ENCODE measurements around the gene INVS. TPM values are rescaled to one million over a fixed set of nuclear protein-coding genes. Genes with fewer than 3 reads are reported as not detected.
"Not testable (repeated sequence)": the region's sequence is repeated elsewhere in the genome, so short reads cannot be mapped to it uniquely, and the experiment has no call there.

Gene INVS
- total RNA-seq, 4 donors from 2014 or later: 19.2 to 24.1 (median 23.4) TPM

DNA sequence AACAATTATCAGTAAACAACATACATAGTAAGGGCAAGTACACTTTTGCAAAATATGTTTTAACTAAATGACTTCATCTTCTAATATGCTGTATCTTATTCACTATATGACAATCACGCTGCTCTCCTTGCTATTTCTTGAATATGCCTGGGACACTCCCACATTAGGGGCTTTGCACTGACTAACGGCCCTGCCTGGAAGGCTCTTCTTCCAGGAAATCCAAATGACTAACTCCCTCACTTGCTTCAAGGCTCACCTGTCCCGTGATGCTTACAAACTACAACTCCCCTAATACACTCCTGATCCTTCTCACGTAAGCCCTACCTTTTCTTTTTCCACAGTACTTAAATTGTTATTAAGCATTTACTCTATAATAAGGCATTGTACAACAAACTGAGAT is 10.8 kb upstream of the INVS start:
- Histone ChIP-seq H3K27ac (replicated peaks in 1 of 4) (no peak overlapping the region), H3K4me1 (peaks cover 0 to 42% (median 20%) of the 10 kb centered on the region in 4 donors), H3K4me3 (no peak overlapping the region), H3K36me3 (no peaks in the 10 kb centered on the region), H3K9me3 (no peaks in the 10 kb centered on the region), H3K27me3 (no peaks in the 10 kb centered on the region)
- intact Hi-C loops (cut with DNase I): no loop called here
- TF ChIP-seq POLR2AphosphoS5 (IDR thresholded peaks at IDR 0.05) (no peak), EP300 (IDR thresholded peaks at IDR 0.05) (no peak)
- TF ChIP-seq, protein P1, sequence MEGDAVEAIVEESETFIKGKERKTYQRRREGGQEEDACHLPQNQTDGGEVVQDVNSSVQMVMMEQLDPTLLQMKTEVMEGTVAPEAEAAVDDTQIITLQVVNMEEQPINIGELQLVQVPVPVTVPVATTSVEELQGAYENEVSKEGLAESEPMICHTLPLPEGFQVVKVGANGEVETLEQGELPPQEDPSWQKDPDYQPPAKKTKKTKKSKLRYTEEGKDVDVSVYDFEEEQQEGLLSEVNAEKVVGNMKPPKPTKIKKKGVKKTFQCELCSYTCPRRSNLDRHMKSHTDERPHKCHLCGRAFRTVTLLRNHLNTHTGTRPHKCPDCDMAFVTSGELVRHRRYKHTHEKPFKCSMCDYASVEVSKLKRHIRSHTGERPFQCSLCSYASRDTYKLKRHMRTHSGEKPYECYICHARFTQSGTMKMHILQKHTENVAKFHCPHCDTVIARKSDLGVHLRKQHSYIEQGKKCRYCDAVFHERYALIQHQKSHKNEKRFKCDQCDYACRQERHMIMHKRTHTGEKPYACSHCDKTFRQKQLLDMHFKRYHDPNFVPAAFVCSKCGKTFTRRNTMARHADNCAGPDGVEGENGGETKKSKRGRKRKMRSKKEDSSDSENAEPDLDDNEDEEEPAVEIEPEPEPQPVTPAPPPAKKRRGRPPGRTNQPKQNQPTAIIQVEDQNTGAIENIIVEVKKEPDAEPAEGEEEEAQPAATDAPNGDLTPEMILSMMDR (IDR thresholded peaks at IDR 0.05): no peak
- DNase-seq (ENCODE audit: extremely low spot score): no peak
- WGBS: 84% methylated on average over 4 of the region's 4 CpGs

DNA sequence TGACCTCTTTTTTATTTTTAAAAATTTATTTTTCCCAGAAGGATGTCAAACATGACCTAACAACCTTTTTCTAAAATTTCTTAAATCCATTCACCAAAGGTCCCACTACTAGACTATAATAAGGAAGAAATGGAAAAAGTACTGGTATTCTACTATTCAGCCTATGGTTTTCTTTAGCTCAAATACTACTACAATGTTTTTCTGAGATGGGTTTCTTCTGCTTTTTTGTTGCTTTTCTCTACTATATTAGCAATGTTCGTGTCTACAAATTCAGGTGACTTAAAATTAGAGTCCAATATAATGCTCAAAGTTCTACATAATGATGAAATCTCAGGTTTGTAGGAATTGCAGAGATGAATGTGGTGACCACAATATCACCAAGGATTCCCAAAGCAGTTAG is 8.2 kb upstream of the INVS start:
- no peaks in the 10 kb centered on the region for H3K27me3 ChIP-seq
- WGBS: 100% methylated on average over 1 of the region's 1 CpG
- no peak overlapping the region for H3K4me3 ChIP-seq
- no peaks in the 10 kb centered on the region for H3K36me3 ChIP-seq
- intact Hi-C loops (cut with DNase I): no loop called here
- H3K4me1 ChIP-seq: peaks cover 0 to 32% (median 20%) of the 10 kb centered on the region in 4 donors
- no peak overlapping the region for H3K27ac ChIP-seq (replicated peaks in 1 of 4)
- no peaks in the 10 kb centered on the region for H3K9me3 ChIP-seq
- DNase-seq (ENCODE audit: extremely low spot score): no peak
- TF ChIP-seq EP300 (IDR thresholded peaks at IDR 0.05) (no peak), POLR2AphosphoS5 (IDR thresholded peaks at IDR 0.05) (no peak), POLR2A (IDR thresholded peaks at IDR 0.05; ENCODE audit: low read depth) (no peak)
- TF ChIP-seq, protein P1 (IDR thresholded peaks at IDR 0.05): no peak

DNA sequence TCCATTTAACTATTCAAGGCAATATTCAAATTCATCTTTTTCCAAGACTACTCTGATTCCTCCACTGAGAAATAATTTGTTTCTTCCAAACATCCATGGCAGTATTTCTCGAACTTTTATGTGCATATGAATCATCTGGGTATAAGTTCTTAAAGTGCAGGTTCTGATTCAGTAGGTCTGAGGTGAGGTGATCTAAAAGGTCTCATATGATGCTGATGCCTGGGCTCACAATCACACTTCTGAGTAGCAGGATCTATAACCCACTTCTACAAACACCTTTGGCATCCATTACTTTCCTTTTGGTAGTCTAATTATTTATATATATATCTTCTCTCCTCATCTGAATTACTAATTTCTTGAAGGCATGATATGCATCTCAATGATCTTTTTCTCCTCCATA is 7.4 kb upstream of the INVS start:
- 81% methylated on average over 1 of the region's 1 CpG for WGBS
- H3K4me1 ChIP-seq: peaks cover 4 to 39% (median 23%) of the 10 kb centered on the region in 4 donors
- TF ChIP-seq EP300 (IDR thresholded peaks at IDR 0.05): no peak
- no peak for TF ChIP-seq POLR2A (IDR thresholded peaks at IDR 0.05; ENCODE audit: low read depth)
- TF ChIP-seq, protein P1 (IDR thresholded peaks at IDR 0.05): no peak
- TF ChIP-seq POLR2AphosphoS5 (IDR thresholded peaks at IDR 0.05): no peak
- H3K27me3 ChIP-seq: no peaks in the 10 kb centered on the region
- DNase-seq (ENCODE audit: extremely low spot score): no peak
- intact Hi-C loops (cut with DNase I): no loop called here
- no peaks in the 10 kb centered on the region for H3K36me3 ChIP-seq
- H3K9me3 ChIP-seq: no peaks in the 10 kb centered on the region
- H3K4me3 ChIP-seq: no peak overlapping the region
- H3K27ac ChIP-seq (replicated peaks in 1 of 4): no peak overlapping the region

DNA sequence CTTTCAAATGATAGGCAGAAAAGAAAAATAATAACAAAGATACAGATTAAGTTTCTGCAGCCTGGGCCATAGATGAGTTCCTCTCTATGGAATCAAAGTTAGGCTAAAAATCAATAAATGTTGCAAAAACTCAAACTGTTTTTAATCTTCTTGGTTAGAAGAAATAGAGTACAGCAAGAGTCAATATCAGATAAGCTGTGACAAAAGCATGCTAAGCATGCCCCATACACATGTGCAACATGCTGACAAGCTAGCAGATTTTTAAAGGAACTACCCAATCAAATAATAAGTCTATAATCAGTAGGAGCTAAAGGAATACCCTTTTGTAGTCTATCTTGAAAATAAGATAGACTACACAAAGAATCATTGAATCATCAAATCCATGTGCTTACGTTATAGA is 7.0 kb upstream of the INVS start:
- no peaks in the 10 kb centered on the region for H3K36me3 ChIP-seq
- H3K27ac ChIP-seq (replicated peaks in 1 of 4): no peak overlapping the region
- H3K4me3 ChIP-seq: no peak overlapping the region
- DNase-seq (ENCODE audit: extremely low spot score): no peak
- 83% methylated on average over 1 of the region's 1 CpG for WGBS
- H3K4me1 ChIP-seq: peaks cover 8 to 38% (median 23%) of the 10 kb centered on the region in 4 donors
- no peaks in the 10 kb centered on the region for H3K9me3 ChIP-seq
- no peaks in the 10 kb centered on the region for H3K27me3 ChIP-seq
- TF ChIP-seq, protein P1 (IDR thresholded peaks at IDR 0.05): no peak
- no peak for TF ChIP-seq POLR2AphosphoS5 (IDR thresholded peaks at IDR 0.05)
- TF ChIP-seq EP300 (IDR thresholded peaks at IDR 0.05): no peak
- TF ChIP-seq POLR2A (IDR thresholded peaks at IDR 0.05; ENCODE audit: low read depth): no peak
- intact Hi-C loops (cut with DNase I): no loop called here

DNA sequence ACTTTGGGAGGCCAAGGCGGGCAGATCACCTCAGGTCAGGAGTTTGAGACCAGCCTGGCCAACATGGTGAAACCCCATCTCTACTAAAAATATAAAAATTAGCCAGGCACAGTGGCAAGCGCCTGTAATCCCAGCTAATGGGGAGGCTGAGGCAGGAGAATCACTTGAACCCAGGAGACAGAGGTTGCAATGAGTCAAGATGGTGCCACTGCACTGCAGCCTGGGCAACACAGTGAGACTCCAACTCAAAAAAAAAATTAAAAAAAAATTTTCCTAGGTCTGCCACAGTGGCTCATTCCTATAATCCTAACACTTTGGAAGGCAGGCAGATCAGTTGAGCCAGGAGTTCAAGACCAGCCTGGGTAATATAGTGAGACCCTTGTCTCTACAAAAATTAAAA is 4.6 kb upstream of the INVS start:
- H3K36me3 ChIP-seq; H3K4me3 ChIP-seq; DNase-seq (ENCODE audit: extremely low spot score); H3K27me3 ChIP-seq; H3K9me3 ChIP-seq; H3K27ac ChIP-seq (replicated peaks in 1 of 4); intact Hi-C loops (cut with DNase I): not testable (repeated sequence)
- H3K4me1 ChIP-seq: peaks cover 16 to 47% (median 26%) of the 10 kb centered on the region in 4 donors
- 98% methylated on average over 2 of the region's 2 CpGs for WGBS
